B cell (primary cell): Measurements from ENCODE around the gene TBR1. TPM values are rescaled to one million over a fixed set of nuclear protein-coding genes. Genes with fewer than 3 reads are reported as not detected.

ENCODE experiments used
- ATAC-seq: fragments of 200-7000 bp; cut with Tn5 transposase; one replicate; pipeline ENCODE4 v1.10.0; 2021; ENCODE audit warnings: low read depth, mild to moderate bottlenecking, moderate number of reproducible peaks, moderate library complexity
- CTCF ChIA-PET: fragments of 350-600 bp; sonication (Branson Sonifier 250); formaldehyde crosslinking; loops from one replicate; lab custom pipeline; 2021; ENCODE audit warnings: antibody characterized with exemption, inconsistent platforms; lab: Charles Lee
- POLR2A ChIA-PET: fragments of 350-600 bp; sonication (Branson Sonifier 250); formaldehyde crosslinking; loops from one replicate; lab custom pipeline; 2021; ENCODE audit warnings: antibody characterized with exemption; lab: Charles Lee
- DNase-seq: peaks from one replicate; pipeline ENCODE4 v3.0.0; 2013
- H2AFZ ChIP-seq: 2 replicates; pipeline ENCODE4 v1.6.1; 2012; ENCODE audit warnings: mild to moderate bottlenecking, low read depth, low read length; ENCODE audit not compliant: insufficient read depth, poor library complexity, severe bottlenecking
- H3K27ac ChIP-seq, 2 donors: 1 replicate in 1 of 2; 2 replicates in 1 of 2; pipeline ENCODE4 v1.5.1; 2012 to 2013; ENCODE audit warnings: low read length in 2 of 2, mild to moderate bottlenecking in 2 of 2, moderate library complexity in 1 of 2
- H3K27me3 ChIP-seq, 4 experiments: fragments of 200-600 bp in 1 of 4; sonication (generic) in 1 of 4; replicated peaks in 1 of 4; 1 replicate in 2 of 4; 2 replicates in 2 of 4; pipeline versions ENCODE4 v1.6.1 to v1.7.0; 2013 to 2016; ENCODE audit warnings: low read length in 3 of 4, mild to moderate bottlenecking in 2 of 4, mixed read lengths in 1 of 4, moderate library complexity in 1 of 4; ENCODE audit not compliant: insufficient read depth in 4 of 4, control insufficient read depth in 3 of 4; ENCODE audit errors: control extremely low read depth in 1 of 4
- H3K36me3 ChIP-seq, 2 experiments: replicated peaks in 1 of 2; 1 replicate in 1 of 2; 2 replicates in 1 of 2; pipeline versions ENCODE4 v1.6.1 to v1.7.1; 2013; ENCODE audit warnings: low read length in 1 of 2; ENCODE audit not compliant: insufficient read depth in 2 of 2, control insufficient read depth in 1 of 2; ENCODE audit errors: control extremely low read depth in 1 of 2, extremely low read depth in 1 of 2
- H3K4me1 ChIP-seq, 2 donors: fragments of 200-600 bp in 1 of 2; sonication (generic) in 1 of 2; 1 replicate in 1 of 2; 2 replicates in 1 of 2; pipeline versions ENCODE4 v1.5.1 to v1.6.1; 2013 to 2017; ENCODE audit warnings: low read length in 2 of 2; ENCODE audit not compliant: control insufficient read depth in 2 of 2, insufficient read depth in 2 of 2
- H3K4me2 ChIP-seq: replicated peaks from 2 replicates; pipeline ENCODE3; 2012; ENCODE audit warnings: mild to moderate bottlenecking, low read depth, low read length; ENCODE audit not compliant: poor library complexity, severe bottlenecking
- H3K4me3 ChIP-seq, 5 experiments: fragments of 200-600 bp in 1 of 5; sonication (generic) in 1 of 5; 1 replicate in 3 of 5; 2 replicates in 2 of 5; pipeline versions ENCODE4 v1.5.1 to v1.7.0; 2011 to 2016; ENCODE audit warnings: low read length in 4 of 5, mild to moderate bottlenecking in 4 of 5, low read depth in 2 of 5, control low read depth in 1 of 5, moderate library complexity in 1 of 5; ENCODE audit not compliant: insufficient read depth in 1 of 5; ENCODE audit errors: control extremely low read depth in 1 of 5, extremely low read depth in 1 of 5
- H3K79me2 ChIP-seq: fragments of 200-600 bp; sonication (generic); one replicate; pipeline ENCODE4 v1.6.0; 2016; ENCODE audit warnings: low read length; ENCODE audit not compliant: control insufficient read depth, insufficient read depth
- H3K9ac ChIP-seq: fragments of 200-600 bp; sonication (generic); 2 replicates; pipeline ENCODE4 v1.6.1; 2017; ENCODE audit warnings: mild to moderate bottlenecking, low read length, moderate library complexity
- H3K9me3 ChIP-seq, 3 donors: one replicate each; pipeline versions ENCODE4 v1.6.1 to v1.7.1; 2013; ENCODE audit warnings: low read length in 2 of 3; ENCODE audit not compliant: control insufficient read depth in 2 of 3, insufficient read depth in 1 of 3; ENCODE audit errors: control extremely low read depth in 1 of 3
- H4K20me1 ChIP-seq: 2 replicates; pipeline ENCODE4 v1.6.0; 2012; ENCODE audit warnings: mild to moderate bottlenecking, low read length; ENCODE audit not compliant: insufficient read depth, control insufficient read depth, poor library complexity, severe bottlenecking
- H3K27ac Mint-ChIP-seq: one replicate; pipeline ENCODE4 v1.8.0; 2021; ENCODE audit warnings: mixed read lengths
- H3K27me3 Mint-ChIP-seq: one replicate; pipeline ENCODE4 v1.8.0; 2021; ENCODE audit warnings: mixed read lengths
- H3K4me1 Mint-ChIP-seq: one replicate; pipeline ENCODE4 v1.8.0; 2021; ENCODE audit warnings: mixed read lengths
- H3K4me3 Mint-ChIP-seq: one replicate; pipeline ENCODE4 v1.8.0; 2021; ENCODE audit warnings: mixed read lengths
- H3K9me3 Mint-ChIP-seq: one replicate; pipeline ENCODE4 v1.8.0; 2022; ENCODE audit warnings: mixed read lengths; ENCODE audit not compliant: insufficient read depth
- CTCF ChIP-seq: fragments of 200-600 bp; IDR thresholded peaks from one replicate; pipeline ENCODE4 v1.8.0; 2022; ENCODE audit warnings: antibody characterized with exemption, mild to moderate bottlenecking
- EZH2 ChIP-seq: IDR thresholded peaks from 2 replicates; pipeline ENCODE4 v1.6.1; 2012; ENCODE audit warnings: borderline replicate concordance, low read depth, mild to moderate bottlenecking, moderate library complexity, low read length; ENCODE audit not compliant: insufficient read depth, poor library complexity, severe bottlenecking
- WGBS: methylation state at CpG from one replicate; pipeline ENCODE4 v1.1.5; 2013; ENCODE audit warnings: missing lambda C conversion rate; ENCODE audit not compliant: insufficient coverage; 5-methylcytosine and 5-hydroxymethylcytosine counted together
- intact Hi-C: fragments of 100-400 bp; cut with micrococcal nuclease; formaldehyde crosslinking; loops from one replicate; pipeline ENCODE4 v1.10.0; 2022
- polyA plus RNA-seq: library from polyadenylated mRNA; depleted of rRNA; stranded (reverse); fragments of >200 nt; gene quantifications from 2 replicates; pipeline ENCODE4 v1.2.3, GENCODE V29; 2012
- total RNA-seq, 2 donors: library from RNA; stranded (reverse); fragments of 120-200 nt in 1 of 2; gene quantifications; 1 replicate in 1 of 2; 2 replicates in 1 of 2; pipeline versions ENCODE4 v1.2.3 to v1.2.4, GENCODE V29; 2013 to 2022

The TBR1 gene
- total and polyA plus RNA-seq, 2 donors (not counting 1 experiment from before 2014, with no cell fraction given): not detected

DNA sequence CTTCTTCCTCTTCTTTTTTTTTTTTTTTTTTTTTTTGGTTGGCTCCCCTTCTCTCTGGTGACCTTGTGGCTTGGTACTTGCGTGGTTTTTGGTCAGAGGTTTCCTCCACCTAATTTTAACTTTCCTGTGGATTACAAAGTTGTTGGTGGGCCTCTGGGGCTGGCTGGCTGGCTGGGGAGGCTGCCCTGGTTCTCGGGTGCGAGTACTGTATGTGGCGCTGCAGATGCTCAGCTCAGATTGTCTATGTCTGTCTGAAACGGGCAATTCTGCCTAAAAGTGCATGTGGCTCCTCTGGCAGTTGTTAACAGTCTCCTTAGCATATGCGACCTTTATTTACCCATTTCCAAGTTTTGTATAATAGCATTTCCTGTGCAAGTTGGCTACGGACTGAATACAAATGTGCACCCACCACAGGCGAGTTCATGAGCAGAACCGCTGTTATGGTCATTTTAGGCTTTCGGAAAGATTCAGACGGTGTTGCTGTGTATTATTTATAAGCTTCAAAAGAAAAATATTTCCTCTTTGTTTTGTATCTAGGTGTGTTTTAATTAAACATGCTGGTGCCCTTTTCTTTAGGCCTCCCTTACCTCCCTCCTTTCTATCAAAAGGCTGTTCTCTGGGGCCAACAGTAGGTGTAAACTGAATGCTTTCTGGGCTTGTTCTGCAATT lies 4.4 kb downstream of the TBR1 start:
- Mint-ChIP-seq H3K9me3 (peaks cover 4% of the 10 kb centered on the region), H3K27ac (no peak overlapping the region), H3K27me3 (peaks cover 91% of the 10 kb centered on the region), H3K4me3 (no peak overlapping the region), H3K4me1 (peaks cover 57% of the 10 kb centered on the region)
- no peak for TF ChIP-seq CTCF
- TF ChIP-seq EZH2: peak; percentile 36
- 17% methylated on average over 5 of the region's 11 CpGs for WGBS
- Histone ChIP-seq H3K9ac (no peak overlapping the region), H3K27ac (no peak overlapping the region), H3K9me3 (peaks cover 4 to 34% (median 5%) of the 10 kb centered on the region in 3 donors), H4K20me1 (no peaks in the 10 kb centered on the region), H3K27me3 (peaks cover 2 to 84% (median 80%) of the 10 kb centered on the region in 4 experiments), H3K79me2 (no peaks in the 10 kb centered on the region), H2AFZ (no peak overlapping the region), H3K4me3 (no peak overlapping the region), H3K36me3 (no peaks in the 10 kb centered on the region), H3K4me1 (peaks cover 49 to 71% of the 10 kb centered on the region in 2 donors), H3K4me2 (no peak overlapping the region)
- ChIA-PET POLR2A (no interaction called here), CTCF (interaction anchor here (0.7 kb wide), 1 partner anchor 195 kb away, joined by 5 read pairs; no protein-coding TSS in a partner anchor)
- ATAC-seq (no peak), DNase-seq (peak; percentile 55)
- intact Hi-C loops: no loop called here

- peaks cover 45% of the 10 kb centered on the region for H3K4me1 Mint-ChIP-seq
Observed at GRCh38 chr2:161421686-161422085, 5.6 kb downstream of the TBR1 start.

More at GRCh38 chr2:161421686-161422085, 5.6 kb downstream of the TBR1 start:
- WGBS: no CpG with 5 or more reads among the region's 2 CpGs
- H3K4me3 Mint-ChIP-seq: no peak overlapping the region
- POLR2A ChIA-PET: no interaction called here
- no peak overlapping the region for H3K9ac ChIP-seq
- H3K27ac Mint-ChIP-seq: no peak overlapping the region
- peaks cover 88% of the 10 kb centered on the region for H3K27me3 Mint-ChIP-seq
- TF ChIP-seq EZH2: no peak
- no peak for TF ChIP-seq CTCF
- intact Hi-C loops: no loop called here
- no peak for ATAC-seq
- H3K4me1 ChIP-seq: peaks cover 39 to 68% of the 10 kb centered on the region in 2 donors
- no peak overlapping the region for H3K27ac ChIP-seq
- no peaks in the 10 kb centered on the region for H3K36me3 ChIP-seq
- peaks cover 4% of the 10 kb centered on the region for H3K9me3 Mint-ChIP-seq
- H2AFZ ChIP-seq: no peak overlapping the region
- peaks cover 4 to 84% (median 79%) of the 10 kb centered on the region in 4 experiments for H3K27me3 ChIP-seq
- no peaks in the 10 kb centered on the region for H4K20me1 ChIP-seq
- H3K79me2 ChIP-seq: no peaks in the 10 kb centered on the region
- peaks cover 4 to 36% (median 10%) of the 10 kb centered on the region in 3 donors for H3K9me3 ChIP-seq
- H3K4me3 ChIP-seq: no peak overlapping the region
- CTCF ChIA-PET: no interaction called here
- no peak overlapping the region for H3K4me2 ChIP-seq
- no peak for DNase-seq
